MV-4-11 (cell line): ENCODE measurements around the gene CCDC102B.
A peak's percentile ranks its signal among the peaks of the same experiment; 100 is the strongest.
"Not testable (repeated sequence)": the region's sequence is repeated elsewhere in the genome, so short reads cannot be mapped to it uniquely, and the experiment has no call there.

Source experiments
- DNase-seq: peaks from one replicate; lab custom pipeline; 2025; lab: John Stamatoyannopoulos, UW

Gene CCDC102B

DNA sequence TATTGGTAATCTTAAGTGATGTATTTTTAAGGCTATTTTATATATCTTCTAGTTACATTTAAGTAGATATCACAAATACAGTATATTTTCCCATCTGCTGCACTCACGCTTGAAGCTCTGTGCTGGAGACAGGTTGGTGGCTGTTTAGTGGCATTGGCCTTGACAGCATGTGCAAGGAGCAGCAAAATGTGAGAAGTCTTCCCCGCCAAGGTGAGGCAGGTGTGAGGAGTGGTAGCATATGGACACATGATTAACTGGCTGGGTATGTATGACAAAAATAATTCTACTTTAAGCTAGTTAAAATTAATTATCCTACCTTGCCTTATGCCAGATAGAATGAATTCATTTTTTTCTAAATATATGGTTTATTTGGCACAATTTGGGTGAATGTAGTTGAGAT is 117.2 kb downstream of the CCDC102B start:
- no peak for DNase-seq

DNA sequence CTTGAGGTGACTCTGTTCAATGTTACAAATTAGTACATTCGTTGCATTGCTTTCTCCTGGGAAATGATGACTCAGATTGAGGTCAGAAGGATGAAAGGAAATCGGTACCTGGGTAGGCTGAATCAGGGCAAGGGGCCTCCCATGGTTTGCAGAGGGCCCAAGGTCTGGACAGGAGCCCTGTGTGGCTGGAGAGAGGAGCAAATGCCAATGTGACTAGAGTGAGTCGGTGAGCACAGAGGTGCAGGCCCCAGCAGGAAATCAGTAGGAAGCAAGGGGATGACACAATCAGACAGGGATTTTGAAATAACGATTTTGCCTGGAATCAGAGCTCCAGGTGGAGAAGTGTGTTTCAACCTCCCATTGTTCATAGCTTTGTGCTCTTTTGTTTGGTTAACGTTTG is 118.9 kb downstream of the CCDC102B start:
- DNase-seq: no peak

DNA sequence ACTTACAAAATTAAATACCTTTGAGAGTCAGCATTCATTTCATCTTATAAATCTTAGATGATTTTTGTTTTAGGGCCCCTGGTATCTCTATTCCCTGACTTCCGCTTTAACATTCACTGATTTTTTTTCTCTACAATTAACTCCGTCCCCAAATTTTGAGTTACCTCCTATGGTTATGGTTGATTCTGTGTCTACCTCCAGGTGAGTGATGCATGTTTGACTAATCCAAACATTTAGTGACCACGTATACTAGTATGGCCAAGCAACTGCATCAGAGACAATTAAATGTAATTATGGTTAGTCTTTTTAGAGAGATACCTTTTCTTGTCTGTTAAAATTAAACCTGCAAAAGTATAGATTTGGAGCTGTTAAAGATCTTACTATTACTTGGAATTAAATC is 120.3 kb downstream of the CCDC102B start:
- DNase-seq: no peak

GRCh38 chr18:68919900-68920299 is 122.0 kb downstream of the CCDC102B start:
- DNase-seq: no peak

DNA sequence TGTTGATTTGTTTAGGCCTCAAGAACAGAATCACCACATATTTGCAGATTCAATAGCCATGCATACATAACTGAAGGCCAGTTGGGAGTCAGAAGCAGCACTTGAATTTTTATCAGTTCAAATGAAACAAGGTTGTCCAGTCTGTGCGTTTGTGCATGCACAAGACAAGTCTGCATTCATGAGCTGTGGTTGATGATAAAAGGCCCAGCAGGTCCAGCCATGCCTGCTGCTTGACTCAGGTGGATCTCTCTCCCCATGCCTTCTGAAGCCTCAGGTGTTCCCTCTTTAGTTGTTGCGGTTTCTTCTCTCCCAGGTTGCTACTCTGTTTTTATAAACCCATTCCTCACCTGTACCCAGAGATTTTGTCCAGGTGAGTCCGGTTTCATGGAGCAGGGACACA is 124.5 kb downstream of the CCDC102B start:
- DNase-seq: no peak

DNA sequence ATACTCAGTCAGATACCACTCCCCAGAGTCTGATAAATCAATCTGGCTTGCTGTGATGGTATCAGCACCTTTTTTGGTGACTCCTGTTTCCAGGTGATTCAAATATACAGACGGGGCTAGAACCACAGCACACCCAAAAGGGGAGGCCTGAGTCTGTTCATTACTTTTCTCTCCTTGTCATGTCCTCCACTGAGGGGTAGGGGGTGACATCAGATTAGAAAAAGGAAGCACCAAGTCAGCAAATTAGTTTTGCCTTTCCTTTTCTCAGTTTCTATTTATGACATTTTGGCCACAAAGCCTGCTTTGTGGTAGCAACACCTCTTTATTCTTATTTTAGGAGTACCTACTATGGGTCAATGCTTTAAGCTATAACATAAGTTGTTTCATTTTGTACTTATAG is 127.4 kb downstream of the CCDC102B start:
- DNase-seq: peak; percentile 0

DNA sequence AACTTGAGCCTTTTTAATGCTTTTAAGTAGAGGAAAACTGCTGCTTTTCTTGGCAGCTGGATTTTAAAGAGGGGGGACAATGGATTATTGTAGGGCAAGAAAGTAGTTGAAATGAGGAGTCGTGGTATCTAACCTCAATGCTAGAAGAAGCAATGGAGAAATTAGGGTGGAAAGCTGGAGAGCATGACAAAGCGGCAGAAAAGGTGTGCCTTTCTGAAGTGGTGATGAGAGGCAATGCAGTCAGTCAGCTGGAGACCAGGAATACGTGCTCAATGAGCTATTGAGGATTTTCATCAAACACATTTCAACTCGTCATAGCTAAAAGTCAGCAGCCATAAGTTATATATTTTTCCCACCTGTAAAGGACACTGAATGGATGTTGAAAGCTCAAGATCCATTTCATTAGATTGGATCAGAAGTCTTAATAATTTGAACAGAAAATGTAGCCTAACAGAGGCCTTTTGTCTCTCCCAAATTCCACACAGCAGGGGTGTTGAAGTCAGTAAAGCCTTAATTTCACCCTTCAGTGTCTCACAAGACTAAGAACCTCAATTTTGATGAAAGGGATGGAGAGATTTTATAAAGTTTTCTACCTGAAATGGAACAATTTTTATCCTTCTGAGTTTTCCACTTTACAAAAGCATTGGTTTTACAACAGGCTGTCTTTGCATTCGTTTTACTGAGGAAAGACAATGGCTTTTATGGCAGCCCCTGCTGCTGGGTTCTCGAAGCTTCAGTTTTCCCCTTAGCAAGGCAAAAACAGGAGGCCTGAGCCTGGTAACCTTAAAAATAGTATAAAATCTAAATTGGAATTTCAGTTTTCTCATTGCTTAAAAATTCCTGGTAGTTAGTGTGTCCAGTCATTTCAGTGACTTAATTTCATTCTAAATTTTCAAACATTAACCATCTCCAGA is 131.1 kb downstream of the CCDC102B start:
- no peak for DNase-seq

DNA sequence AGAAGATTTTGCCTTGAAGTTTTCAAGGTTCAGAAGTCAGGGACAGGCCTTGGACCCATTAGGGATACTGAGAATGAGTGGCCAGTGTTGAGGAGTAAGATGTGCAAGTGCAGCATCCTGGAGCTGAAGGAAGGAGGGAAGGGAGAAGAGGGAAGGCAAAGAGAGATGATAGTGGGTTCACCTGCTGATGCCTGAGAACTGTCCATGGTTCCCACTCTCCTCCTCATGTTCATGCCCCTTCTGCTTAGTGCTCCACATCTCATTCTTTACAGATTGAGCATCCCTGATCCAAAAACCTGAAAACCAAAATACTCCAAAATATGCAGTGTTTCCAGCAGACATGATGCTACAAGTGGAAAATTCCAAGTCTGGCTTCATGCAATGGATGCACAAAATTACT is 137.8 kb downstream of the CCDC102B start:
- no peak for DNase-seq

GRCh38 chr18:68937029-68937599 is 139.2 kb downstream of the CCDC102B start:
- no peak for DNase-seq

GRCh38 chr18:68940039-68940438 is 142.2 kb downstream of the CCDC102B start:
- no peak for DNase-seq

DNA sequence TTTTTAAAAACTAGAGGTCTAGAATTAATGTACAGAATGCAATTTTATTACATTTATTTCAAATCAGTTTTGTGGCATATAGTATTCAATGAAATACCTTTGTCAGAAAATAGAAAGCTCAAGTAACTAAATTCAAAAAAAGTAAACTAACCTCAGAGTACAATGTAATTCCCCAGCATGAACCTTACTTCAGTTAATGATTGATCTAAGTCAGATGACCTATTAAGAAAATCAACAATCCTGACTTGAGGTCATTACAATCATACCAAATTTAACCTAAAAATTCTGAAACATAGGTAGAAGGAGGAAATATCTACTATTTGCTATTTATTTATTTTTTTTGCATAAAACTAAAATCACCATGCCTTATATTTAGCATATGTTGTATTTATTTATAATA is 142.9 kb downstream of the CCDC102B start:
- DNase-seq: no peak

- DNase-seq: no peak
These were observed 144.3 kb downstream of the CCDC102B start for GRCh38 chr18:68942230-68942629.

- not testable (repeated sequence) for DNase-seq
These were observed 146.0 kb downstream of the CCDC102B start for GRCh38 chr18:68943861-68944260.

DNA sequence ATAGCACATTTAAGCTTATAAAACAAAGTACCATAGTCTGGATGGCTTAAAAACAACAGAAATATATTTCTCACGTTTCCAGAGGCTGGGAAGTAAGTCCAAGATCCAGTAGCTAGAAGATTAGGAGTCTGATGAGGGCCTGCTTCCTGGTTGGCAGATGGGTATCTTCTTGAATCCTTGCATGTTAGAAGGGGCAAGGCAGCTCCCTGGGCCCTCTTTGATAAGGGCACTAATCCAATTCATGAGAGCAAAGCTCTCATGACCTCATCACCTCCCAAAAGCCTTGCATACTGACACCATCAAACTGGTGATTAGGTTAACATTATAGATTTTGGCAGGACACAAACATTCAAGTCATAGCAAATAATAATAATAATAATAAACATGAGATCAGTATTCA is 146.4 kb downstream of the CCDC102B start:
- DNase-seq: no peak

DNA sequence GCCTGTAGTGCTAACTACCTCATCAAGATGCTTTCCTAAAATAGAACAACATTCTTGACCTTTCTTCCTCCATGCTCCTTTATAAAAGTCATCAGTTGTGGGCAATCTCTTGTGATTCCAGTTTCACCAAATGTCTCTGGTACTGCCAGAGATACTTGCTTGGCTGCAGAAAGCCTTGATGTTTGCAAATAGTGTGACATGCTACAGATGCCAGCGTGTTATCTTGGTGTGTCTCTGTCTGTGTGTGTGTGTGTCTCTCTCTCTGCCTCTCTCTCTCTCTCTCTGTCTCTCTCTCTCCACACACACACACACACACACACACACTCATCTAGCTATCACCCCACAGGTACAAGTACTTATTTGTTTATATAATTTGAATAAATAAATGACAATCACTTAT is 146.9 kb downstream of the CCDC102B start:
- DNase-seq: no peak

DNA sequence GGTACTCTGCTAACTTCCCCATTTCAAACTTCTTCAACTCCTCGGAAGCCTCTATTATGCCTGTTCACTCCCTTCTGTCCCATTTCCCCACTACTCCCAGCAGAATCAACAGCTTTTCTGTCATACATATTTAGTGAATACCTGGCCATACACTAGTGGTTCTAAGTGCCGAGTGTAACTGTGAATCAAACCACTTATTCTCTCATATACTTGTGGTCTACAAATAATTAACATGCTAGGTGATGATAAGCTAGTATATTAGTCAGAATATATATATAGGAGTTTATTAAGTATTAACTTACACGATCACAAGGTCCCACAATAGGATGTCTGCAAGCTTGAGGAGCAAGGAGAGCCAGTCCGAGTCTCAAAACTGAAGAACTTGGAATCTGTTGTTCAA is 150.7 kb downstream of the CCDC102B start:
- DNase-seq: no peak

DNA sequence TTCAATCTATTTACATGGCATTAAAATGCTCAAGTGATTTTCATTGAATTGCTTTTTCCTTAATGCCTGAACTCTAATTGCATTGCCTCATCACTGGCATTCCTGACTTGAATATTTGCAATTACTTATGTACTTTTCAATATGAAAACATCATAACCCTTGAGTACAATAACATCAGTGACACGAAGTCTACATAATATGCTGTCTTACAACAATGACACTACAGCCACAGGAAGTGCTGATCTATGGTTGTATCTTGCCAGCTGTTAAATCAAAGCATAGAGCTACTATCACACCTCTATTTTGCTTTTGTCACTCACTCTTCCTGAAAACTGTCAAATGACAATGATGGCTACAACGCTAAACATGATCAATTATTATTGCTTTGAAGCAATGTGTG is 156.9 kb downstream of the CCDC102B start:
- no peak for DNase-seq

- DNase-seq: no peak
These were observed 158.8 kb downstream of the CCDC102B start for GRCh38 chr18:68956650-68957049.

GRCh38 chr18:68960355-68960754 is 162.5 kb downstream of the CCDC102B start:
- no peak for DNase-seq

DNA sequence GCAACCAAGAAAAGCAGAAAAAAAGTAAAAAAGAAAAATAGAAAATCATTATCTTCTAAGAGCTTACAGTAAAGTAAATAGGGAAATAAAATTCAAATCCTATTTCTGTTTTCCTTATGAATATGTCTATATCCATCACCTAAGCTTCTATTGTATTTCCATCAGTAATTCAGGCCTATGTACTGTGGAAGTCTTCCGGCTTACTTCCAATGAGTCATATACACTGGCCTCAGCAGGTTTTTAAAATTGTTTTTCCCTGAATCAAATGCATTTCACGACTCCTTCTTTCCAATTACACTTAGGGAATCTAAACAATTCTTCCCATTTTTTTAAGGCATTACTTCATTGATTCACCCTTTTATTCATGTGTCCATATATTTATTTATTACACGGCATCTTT is 164.7 kb downstream of the CCDC102B start:
- DNase-seq: no peak

GRCh38 chr18:68965817-68966216 is 167.9 kb downstream of the CCDC102B start:
- no peak for DNase-seq

DNA sequence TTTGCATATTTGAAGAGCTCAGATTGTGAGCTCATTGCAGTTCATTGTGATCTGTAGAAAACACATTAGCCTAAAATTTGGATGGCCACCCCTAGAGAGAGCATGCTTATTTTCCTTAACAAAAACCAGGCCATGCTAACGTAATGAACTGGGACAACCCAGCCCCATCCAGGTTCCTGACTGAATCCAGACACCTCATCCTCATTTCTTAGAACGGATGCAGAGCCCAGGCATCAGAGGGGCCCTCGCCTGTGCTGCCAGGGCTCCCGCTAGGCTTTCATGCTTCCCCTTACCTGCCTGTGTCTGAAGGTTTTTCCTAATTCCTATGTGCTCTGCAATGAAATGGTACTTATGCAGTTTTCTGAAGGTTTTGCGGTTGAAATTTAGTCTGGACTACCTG is 171.1 kb downstream of the CCDC102B start:
- DNase-seq: no peak

GRCh38 chr18:68972176-68972575 is 174.3 kb downstream of the CCDC102B start:
- DNase-seq: no peak

GRCh38 chr18:68979737-68980136 is 181.9 kb downstream of the CCDC102B start:
- DNase-seq: no peak
